HL-60 (cell line): ENCODE results near the gene LRRC42.

Source experiments
- DNase-seq, 2 experiments: peaks; one replicate each; pipeline ENCODE4 v3.0.0-alpha.2; 2010 to 2020; ENCODE audit warnings: low read depth in 1 of 2, low spot score in 1 of 2
- H3K27ac ChIP-seq: fragments of 250-450 bp; sonication (Bioruptor Pico); replicated peaks from 2 replicates; pipeline ENCODE4 v1.5.1; 2020; ENCODE audit warnings: mild to moderate bottlenecking, moderate library complexity
- H3K27me3 ChIP-seq: fragments of 250-450 bp; sonication (Bioruptor Pico); 2 replicates; pipeline ENCODE4 v1.5.1; 2021; ENCODE audit warnings: mild to moderate bottlenecking, moderate library complexity; ENCODE audit not compliant: insufficient read depth, poor library complexity, severe bottlenecking
- H3K4me3 ChIP-seq: replicated peaks from 2 replicates; pipeline ENCODE4 v1.5.1; 2011; ENCODE audit warnings: mild to moderate bottlenecking, control low read depth, low read length; ENCODE audit not compliant: insufficient read depth
- CTCF ChIP-seq: IDR thresholded peaks from one replicate; pipeline ENCODE4 v1.5.1; 2011; ENCODE audit warnings: low read length, control low read depth, inconsistent platforms; ENCODE audit not compliant: insufficient read depth
- GABPA ChIP-seq: IDR thresholded peaks from 2 replicates; pipeline ENCODE4 v1.6.1; 2012; ENCODE audit warnings: low read depth
- POLR2AphosphoS5 ChIP-seq: IDR thresholded peaks from 2 replicates; pipeline ENCODE4 v1.6.1; 2012; ENCODE audit warnings: low read depth
- REST ChIP-seq: IDR thresholded peaks from 2 replicates; pipeline ENCODE4 v1.6.1; 2012; ENCODE audit warnings: low read depth; ENCODE audit not compliant: insufficient replicate concordance
- SPI1 ChIP-seq: IDR thresholded peaks from 2 replicates; pipeline ENCODE4 v1.6.1; 2012; ENCODE audit warnings: low read depth, mild to moderate bottlenecking, borderline replicate concordance

Gene LRRC42

GRCh38 chr1:53966794-53967193 is 20.6 kb downstream of the LRRC42 start:
- DNase-seq: no peak
- no peak overlapping the region for H3K4me3 ChIP-seq
- no peak for TF ChIP-seq POLR2AphosphoS5
- no peak for TF ChIP-seq CTCF
- TF ChIP-seq SPI1: no peak
- TF ChIP-seq REST: no peak
- TF ChIP-seq GABPA: no peak

GRCh38 chr1:53967409-53968124 is 21.4 kb downstream of the LRRC42 start:
- DNase-seq: no peak
- no peak overlapping the region for H3K27ac ChIP-seq

More at GRCh38 chr1:53966794-53967193, 20.6 kb downstream of the LRRC42 start:
- Histone ChIP-seq H3K27ac (no peak overlapping the region), H3K27me3 (no peaks in the 10 kb centered on the region)

More at GRCh38 chr1:53967409-53968124, 21.4 kb downstream of the LRRC42 start:
- H3K4me3 ChIP-seq: no peak overlapping the region
- no peaks in the 10 kb centered on the region for H3K27me3 ChIP-seq
- TF ChIP-seq POLR2AphosphoS5 (no peak), REST (no peak), GABPA (no peak), SPI1 (no peak), CTCF (no peak)
